Stimulated activated CD8-positive, alpha-beta memory T cell treated with anti-CD3 and anti-CD28 coated beads, Interleukin-15, amount 100 ng/mL, for 4 hours (primary cell): Measurements from ENCODE around the gene N4BP2.
A peak's percentile ranks its signal among the peaks of the same experiment; 100 is the strongest.

Experiments used
- DNase-seq, 2 donors: peaks; one replicate each; pipeline ENCODE4 v3.0.0-alpha.2; 2020; ENCODE audit warnings: low read depth in 2 of 2

Gene N4BP2

DNA sequence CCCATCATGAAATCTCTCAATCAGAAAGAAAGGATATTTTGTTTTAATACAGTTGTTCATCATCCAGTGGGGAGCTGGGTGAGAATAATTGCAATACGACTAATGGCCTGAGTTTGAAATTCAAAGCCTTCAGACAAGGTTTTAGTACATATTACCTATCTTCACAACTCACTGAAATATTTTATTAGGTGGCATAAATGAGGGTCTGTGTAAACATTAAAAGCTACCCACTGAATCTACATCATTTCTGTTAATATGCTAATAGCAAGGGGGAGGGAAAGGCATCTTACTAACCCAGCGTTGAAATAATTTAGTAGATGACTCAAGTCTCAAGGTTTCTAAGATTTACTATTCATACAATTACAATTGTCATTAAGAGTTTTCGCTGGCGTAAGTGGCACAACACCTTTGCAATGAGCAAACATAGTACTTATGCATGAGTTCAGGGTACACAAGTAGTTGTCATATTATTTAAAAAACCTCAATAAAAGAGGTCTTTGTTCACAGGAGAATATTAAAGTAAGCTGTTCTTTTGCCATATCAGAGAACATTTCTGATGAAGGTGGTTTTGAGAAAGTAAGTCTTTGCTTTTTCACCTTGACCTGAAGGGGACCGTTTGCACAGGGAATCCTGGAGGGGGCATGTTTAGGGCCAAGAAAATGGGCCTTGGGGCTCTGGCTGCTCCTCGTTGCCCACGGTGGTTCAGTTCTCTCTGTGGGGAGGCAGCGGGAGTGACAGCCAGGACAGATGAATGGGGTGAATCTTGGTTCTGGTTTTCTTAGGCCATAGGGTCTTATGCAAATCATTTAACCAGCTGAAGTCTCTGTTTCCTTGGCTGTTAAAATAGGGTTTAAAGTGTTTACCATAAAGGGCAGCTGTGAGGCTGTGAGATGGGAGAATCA, 135.7 kb downstream of the N4BP2 start:
- no peak for DNase-seq

DNA sequence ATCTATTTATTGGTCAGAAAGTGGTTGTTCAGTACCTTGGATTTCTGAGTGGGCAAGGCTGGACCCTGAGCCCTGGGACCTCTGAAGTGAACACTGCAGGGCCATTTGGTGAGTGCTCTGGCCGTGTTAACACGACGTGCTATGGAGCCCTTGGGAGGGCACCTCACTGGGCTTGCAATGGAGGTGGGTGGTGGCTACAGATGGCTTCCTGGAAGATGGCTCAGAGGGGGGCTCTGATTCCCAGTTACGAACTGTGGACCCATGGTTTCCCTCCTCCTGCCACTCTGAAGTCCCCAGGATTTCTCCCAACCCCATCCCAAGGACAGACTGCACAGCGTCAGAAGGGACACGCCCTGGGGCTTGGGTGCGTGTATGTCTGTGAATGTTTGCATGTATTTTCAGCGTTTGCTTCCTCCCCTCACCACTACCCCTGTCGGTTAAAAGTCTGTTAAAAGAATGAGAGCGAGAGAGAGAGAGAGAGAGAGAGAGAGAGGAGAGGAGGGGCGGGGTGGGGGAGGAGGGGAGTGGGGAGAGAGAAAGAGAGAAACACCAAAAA, 136.4 kb downstream of the N4BP2 start:
- no peak for DNase-seq

GRCh38 chr4:40193578-40193977, 136.9 kb downstream of the N4BP2 start:
- no peak for DNase-seq

DNA sequence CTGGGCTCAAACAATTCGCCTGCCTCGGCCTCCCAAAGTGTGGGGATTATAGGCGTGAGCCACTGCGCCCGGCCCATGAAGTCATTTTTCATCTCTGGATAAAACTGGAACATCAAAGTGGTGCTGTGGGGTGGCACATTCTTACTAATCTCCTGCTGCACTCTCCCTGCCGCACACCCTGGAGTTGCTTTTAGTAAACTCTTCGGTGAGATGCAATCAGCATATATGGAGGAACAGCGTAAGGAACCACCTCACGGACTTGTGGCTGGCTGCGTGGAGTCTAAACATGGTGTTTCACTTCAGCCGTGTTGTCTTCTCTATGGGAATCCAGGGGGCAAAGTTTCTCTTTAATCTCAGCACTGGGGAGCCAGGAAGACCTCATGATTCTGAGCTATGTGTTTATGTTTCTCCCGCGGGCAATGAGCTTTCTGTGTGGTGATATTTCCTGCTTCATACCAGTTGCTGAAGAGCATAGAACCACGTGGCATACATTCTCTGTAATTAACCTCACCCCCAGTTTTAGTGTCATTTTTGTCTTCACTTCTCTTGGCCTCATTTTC, 138.0 kb downstream of the N4BP2 start:
- DNase-seq, result no peak

DNA sequence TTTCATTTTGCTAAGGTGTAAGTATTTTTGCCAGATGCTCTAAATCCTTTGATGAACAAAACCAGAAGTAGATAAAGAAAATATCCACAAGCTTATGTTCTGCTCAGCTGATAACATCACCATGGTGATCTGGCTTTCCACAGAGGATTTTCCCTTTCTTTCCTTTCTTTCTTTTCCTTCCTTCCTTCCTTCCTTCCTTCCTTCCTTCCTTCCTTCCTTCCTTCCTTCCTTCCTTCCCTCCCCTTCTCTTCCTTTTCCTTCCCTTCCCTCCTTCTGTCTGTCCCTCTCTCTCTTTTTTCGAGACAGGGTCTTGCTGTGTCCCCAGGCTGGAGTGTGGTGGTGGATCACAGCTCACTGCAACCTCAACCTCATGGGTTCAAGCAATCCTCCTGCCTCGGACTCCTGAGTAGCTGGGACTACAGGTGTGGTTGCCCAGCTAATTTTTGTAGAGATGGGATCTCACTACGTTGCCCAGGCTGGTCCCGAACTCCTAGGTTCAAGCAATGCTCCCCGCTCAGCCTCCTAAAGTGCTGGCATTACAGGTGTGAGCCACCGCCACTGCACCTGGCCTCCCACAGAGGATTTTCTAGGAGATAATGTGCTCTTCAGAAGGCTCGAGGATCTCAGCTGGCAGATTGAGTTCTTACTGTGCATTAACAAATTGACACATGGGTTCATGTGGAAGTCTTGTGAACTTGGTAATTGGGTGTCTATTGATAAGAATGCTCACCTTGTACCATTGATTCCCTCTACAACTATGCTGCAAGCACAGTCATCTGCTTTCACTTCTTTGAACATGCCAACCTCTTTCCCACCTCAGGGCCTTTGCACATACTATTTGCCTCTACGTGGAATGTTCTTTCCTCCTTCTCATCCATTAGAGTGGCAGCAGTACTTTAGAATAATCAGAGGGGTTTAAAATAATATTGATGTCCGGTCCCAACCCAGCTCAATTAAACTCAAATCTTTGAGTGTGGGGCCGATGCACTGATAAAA, 138.8 kb downstream of the N4BP2 start:
- no peak for DNase-seq

- DNase-seq, result no peak
Measured at GRCh38 chr4:40196272-40196671, 139.6 kb downstream of the N4BP2 start.

DNA sequence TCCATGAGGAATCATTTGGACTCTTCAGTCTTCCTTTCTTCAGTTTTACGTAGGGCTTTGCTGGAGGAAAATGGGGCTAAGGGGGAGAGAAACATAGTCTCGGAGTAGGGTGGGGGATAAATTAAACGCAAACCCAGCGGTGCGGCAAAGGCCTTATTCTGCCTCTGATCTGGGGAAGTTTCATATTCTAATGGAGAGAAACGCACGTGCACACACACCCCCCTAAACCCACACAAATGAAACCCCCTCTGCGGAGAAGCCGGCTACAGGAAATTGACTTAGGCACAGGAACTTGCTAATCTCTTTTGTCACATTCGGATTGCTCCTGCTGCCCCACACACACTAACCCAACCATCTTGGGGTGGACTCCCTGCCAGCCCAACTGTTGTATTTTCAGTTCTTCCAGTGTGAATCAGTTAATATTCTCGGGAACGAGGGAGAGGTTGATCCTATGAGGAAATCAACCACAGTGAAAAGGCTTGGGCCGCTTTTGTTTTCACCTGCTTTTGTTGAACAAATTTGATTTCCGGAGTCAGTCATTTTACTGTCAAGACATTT, 140.2 kb downstream of the N4BP2 start, which contains the start of gene RHOH:
TSS of gene RHOH (plus strand) at position 308 of the 558 bp plus-strand sequence. CDS start 46,356 bp downstream, outside the sequence.
- DNase-seq, result peak; percentile 54 to 69

DNA sequence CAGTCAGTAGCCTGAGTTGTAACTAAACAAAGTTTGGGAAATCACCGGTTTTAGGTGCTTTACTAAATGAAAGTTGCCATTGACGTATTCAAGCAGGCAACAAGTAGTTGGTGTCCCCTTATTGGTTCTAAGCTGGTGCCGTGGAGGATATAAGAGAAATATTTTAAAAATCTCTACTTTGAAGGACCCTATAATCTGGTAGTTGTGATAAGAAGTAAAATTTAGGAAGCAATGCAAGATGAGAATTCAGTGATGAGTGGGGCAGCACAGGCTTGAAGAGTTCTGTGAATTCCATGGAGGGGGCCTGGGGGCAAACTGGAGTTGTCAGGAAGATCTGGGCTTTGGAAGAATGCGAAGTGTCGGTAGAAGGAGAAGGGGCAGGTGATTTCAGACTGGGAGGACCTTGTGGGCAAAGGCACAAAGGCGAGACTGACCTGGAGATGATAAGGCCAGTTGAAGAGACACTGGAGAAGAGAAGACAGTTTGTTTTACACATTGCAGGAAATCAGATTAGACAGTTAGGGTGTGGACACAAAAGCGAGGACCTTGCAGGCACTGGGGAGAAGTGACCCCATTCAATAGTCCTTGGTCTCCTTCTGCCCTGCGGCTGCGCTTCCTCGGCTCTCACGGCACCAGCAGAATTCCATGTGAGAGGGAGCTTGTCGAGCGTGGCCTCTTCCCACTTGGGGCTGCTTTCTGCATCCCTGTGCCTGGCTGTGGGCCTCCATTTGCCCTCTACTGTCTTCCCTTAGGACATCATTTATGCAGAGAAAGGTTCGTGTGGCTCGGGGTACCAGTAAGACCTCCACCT, 141.4 kb downstream of the N4BP2 start:
- no peak for DNase-seq

- no peak for DNase-seq
Measured at GRCh38 chr4:40199179-40199670, 142.6 kb downstream of the N4BP2 start.

GRCh38 chr4:40199999-40200874, 143.6 kb downstream of the N4BP2 start:
- DNase-seq, result peak; percentile 39 to 42

DNA sequence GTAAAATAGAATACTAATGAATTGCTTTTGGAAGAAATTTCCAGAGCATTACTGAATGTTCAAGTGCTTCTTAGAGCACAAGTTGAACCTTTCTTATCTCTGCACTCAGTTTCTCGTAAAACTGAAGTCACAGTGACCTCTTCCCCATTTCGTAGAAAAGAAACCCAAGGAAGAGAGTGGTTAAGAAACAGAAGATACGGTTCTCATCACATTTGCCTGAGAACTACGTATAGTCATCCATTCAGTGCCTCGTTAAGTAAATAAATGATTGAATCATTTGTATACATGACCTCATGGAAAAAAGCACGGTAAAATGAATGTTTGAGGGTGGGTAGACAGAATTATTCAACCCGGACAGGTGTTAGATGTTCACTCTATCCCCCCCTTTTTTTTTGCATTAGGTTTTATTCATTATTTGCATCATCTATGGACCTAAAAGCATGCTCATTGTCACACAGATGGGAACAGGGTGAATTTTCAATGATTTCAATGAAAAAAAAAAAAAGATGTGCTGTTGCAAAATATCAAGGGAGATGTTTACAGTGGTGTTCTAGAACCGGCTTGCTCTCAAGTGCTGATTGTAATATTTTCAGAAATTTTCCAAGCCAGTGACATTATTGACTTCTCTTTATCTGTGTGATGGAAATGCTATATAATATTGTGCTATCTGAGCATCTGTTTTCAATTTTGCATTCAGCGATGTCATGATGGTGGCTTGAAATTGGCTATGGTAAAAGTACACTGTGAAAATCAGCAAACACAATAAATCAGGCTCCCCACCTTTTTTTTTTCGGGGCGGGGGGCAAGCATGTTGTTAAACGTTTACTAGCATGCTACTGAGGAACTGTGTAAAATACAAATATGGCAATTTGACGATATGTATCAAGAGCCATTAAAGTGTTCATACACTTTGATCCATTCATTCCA, 144.5 kb downstream of the N4BP2 start:
- DNase-seq, result no peak

DNA sequence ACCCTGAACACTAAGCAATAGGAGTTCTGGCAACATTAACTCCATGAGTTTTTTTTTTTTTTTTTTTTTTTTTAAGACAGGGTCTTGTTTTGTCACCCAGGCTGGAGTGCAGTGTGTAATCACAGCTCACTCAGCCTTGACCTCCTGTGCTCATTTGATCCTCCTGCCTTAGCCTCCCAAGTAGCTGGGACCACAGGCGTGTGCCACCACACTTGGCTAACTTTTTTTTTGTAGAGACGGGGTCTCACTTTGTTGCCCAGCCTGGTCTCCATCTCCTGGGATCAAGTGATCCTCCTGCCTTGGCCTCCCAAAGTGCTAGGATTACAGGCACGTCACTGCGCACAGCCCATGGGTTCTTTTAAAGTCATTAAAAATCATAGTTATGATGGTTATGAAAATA, 145.2 kb downstream of the N4BP2 start:
- no peak for DNase-seq

GRCh38 chr4:40202474-40202873, 145.8 kb downstream of the N4BP2 start:
- no peak for DNase-seq

GRCh38 chr4:40204507-40205258, 148.0 kb downstream of the N4BP2 start:
- DNase-seq, result no peak

GRCh38 chr4:40205259-40206198, 148.9 kb downstream of the N4BP2 start:
- no peak for DNase-seq

DNA sequence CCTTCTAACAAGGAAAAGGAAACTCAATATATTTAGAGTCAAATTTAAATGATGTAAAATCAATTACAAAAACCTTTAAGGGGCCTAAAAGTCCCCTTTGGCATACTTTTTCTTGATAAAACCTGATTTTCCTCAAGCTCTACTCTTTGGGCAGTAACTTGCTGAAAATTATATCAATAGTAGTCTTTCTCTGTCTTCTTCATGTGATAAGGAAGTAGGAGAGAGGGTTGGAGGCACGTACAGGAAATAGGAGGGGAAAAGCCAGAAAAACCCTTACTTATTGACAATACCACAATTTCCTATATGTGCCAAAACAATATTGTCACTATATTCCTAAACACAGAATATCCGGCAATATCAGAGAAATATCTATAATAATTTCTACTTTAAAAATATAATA, 149.8 kb downstream of the N4BP2 start:
- no peak for DNase-seq
